ENCODE measurements around the gene PROZ.

- no peak for TF ChIP-seq CTCF (IDR thresholded peaks at IDR 0.05)
- TF ChIP-seq POLR2A (IDR thresholded peaks at IDR 0.05) = no peak
Observed at GRCh38 chr13:113192902-113193301, 34.5 kb downstream of the PROZ start.
